GM08714 (cell line): ENCODE results near the gene ARHGDIG.
"Not testable (repeated sequence)": the region's sequence is repeated elsewhere in the genome, so short reads cannot be mapped to it uniquely, and the experiment has no call there.

Source experiments
- H3K4me3 ChIP-seq: fragments of 200-500 bp; sonication (Bioruptor generic); 2 replicates; pipeline ENCODE4 v1.5.1; 2014; ENCODE audit warnings: mild to moderate bottlenecking, low read length, inconsistent platforms
- ZNF274 ChIP-seq: IDR thresholded peaks from 2 replicates; pipeline ENCODE4 v1.6.1; 2012; ENCODE audit warnings: mild to moderate bottlenecking, low read depth, low read length

ARHGDIG gene

GRCh38 chr16:316741-317464 lies 36.5 kb downstream of the ARHGDIG start:
- no peak for TF ChIP-seq ZNF274

GRCh38 chr16:317583-317982 lies 37.2 kb downstream of the ARHGDIG start:
- TF ChIP-seq ZNF274: no peak
- no peak overlapping the region for H3K4me3 ChIP-seq

More at GRCh38 chr16:316741-317464, 36.5 kb downstream of the ARHGDIG start:
- H3K4me3 ChIP-seq: no peak overlapping the region

DNA sequence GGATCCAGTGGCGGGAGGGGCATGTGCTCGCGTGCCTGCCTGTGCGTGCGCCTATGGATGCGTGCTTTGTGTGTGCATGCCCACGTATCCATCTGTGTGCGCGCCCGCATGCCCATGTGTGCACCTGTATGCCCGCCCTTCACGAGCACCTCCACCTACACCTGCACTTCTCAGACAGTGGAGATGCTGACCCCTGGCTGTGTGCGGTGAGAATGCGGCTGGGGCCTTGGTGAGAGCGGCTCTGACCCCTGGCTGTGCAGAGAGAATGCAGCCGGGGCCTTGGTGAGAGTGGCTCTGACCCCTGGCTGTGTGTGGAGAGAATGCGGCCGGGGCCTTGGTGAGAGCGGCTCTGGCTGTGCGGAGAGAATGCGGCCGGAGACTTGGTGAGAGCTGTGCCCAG lies 38.2 kb downstream of the ARHGDIG start:
- no peak overlapping the region for H3K4me3 ChIP-seq
- TF ChIP-seq ZNF274: no peak

DNA sequence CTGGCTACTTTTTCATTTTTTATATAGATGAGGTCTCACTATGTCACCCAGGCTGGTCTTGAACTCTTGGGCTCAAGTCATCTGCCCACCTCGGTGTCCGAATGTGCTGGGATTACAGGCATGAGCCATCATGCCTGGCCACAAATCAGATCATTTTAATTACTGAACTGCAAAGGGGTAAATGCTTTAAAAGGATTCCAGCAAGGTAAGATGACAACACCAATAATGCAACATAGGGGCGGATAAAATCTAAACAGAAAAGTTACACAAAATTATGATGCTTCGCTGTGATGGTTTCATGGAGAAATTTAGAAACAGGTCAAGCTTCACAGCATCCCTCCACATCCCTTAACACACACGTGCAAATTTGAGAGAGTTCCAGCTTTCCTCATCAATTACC lies 39.8 kb downstream of the ARHGDIG start:
- H3K4me3 ChIP-seq: no peak overlapping the region
- no peak for TF ChIP-seq ZNF274

DNA sequence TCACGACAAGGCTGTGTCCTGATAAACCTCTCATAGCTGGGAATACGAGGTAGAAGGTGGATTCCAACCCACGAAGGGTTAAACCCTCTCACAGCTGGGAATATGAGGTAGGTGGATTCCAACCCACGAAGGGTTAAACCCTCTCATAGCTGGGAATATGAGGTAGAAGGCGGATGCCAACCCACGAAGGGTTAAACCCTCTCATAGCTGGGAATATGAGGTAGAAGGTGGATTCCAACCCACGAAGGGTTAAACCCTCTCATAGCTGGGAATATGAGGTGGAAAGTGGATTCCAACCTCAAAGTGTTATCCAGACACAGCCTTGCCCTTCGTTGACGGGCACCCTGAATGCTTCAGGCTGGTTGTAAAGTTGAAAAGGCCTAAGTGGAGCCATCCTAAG lies 41.1 kb downstream of the ARHGDIG start:
- H3K4me3 ChIP-seq: no peak overlapping the region
- no peak for TF ChIP-seq ZNF274

- H3K4me3 ChIP-seq: no peak overlapping the region
- no peak for TF ChIP-seq ZNF274
Observed at GRCh38 chr16:322476-323143, 42.2 kb downstream of the ARHGDIG start.

DNA sequence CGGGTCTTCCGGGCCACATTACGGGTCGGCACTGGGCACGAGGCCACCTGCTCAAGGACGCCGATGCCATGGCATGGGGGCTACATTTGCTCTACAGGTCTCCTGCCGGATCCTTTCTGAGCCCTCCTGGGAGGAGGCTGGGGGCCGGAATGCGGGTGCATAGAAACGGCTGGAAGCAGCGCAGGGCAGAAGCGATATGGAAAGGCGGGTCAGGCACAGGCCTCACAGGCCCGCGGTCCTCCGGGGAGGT lies 43.7 kb downstream of the ARHGDIG start:
- H3K4me3 ChIP-seq: no peak overlapping the region; the same call in 1 of the 2 replicates
- TF ChIP-seq ZNF274: no peak

GRCh38 chr16:324451-325334 lies 44.3 kb downstream of the ARHGDIG start:
- no peak for TF ChIP-seq ZNF274
- peak overlapping the region; percentile 40; the same call in 1 of the 2 replicates for H3K4me3 ChIP-seq

DNA sequence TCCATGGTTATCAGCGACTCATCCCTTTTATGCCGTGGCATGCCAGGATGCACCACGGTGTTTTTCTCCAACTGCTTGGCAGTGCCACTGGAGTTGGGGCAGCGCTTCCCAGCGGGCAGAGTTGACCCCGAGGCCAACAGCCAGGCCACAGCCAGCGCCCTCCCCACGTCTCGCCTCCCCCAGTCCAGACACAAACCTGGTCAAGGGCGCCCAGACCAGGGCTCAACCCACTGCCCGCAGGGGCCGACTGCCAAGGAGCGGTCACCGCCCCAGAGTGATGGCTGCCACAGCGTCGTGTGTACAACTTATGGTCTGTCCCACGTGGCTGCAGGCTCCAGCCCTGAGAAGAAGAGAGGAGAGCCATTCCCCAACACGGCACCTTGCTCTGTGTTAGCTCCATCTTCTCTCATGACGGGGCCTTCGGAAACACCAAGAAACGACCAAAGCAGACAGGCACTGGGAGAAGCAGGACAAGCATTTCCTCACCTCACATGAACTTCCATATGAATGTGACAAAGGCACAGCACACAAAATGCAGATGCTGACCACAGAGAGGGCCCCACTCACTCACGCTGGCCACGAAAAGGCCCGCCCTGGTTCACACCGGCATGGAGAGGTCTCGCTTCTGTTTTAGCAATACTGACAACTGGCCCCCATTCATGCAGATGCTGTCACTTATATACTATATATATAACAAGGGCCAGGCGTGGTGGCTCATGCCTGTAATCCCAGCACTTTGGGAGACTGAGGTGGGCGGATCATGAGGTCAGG lies 45.2 kb downstream of the ARHGDIG start:
- peak overlapping the region; percentile 40; the same call in 1 of the 2 replicates for H3K4me3 ChIP-seq
- TF ChIP-seq ZNF274: no peak

DNA sequence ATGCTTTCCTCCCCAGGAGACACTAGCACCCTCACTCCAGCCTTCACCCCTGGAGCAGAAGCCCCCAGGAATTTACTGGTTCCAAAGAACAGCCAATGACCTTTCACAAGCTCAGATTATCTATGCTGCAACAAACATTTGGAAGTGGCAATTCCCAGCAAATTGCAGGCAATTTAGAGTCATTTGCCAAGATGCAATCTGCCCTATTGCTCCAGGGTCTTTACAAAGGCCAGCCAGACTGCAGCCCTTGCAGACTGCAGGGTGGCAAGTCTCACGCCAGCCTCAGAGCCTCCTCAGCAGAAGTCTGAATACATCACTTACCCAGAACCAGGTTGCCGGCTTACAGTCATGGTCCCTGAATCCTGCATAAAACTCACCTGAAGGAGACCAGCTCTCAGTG lies 50.4 kb downstream of the ARHGDIG start:
- no peak for TF ChIP-seq ZNF274
- H3K4me3 ChIP-seq: no peak overlapping the region

DNA sequence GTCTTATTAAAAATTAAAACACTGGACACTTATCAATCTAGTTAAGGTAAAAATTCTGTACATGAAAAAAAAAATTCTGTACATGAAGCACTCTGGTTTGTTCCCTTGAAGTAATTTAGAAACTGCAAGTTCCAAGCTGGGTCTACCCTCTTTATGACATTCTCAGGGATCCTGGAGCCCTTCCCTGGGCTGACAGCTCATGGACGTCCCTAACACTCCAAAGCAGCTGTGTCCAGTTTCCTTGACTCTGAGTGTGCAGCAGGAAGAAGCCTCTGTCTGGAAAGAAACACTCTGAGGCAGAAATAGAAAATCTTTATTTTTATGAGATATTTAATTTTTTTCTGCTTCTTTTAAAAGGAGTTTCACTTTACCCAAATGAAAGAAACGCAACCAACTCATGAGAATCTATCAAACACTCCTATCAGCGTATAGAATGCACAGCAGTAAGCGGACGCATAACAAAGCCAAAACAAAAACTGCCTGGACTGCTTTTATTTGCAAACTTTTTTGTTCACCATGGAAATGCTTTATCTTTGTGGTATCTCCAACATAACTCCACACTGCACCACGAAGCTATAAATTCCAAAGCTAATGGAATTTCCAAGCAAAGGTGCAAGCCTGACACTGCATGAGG lies 50.9 kb downstream of the ARHGDIG start:
- H3K4me3 ChIP-seq: not testable (repeated sequence)
